Measurements from ENCODE around the gene DHODH.

DHODH gene

DNA sequence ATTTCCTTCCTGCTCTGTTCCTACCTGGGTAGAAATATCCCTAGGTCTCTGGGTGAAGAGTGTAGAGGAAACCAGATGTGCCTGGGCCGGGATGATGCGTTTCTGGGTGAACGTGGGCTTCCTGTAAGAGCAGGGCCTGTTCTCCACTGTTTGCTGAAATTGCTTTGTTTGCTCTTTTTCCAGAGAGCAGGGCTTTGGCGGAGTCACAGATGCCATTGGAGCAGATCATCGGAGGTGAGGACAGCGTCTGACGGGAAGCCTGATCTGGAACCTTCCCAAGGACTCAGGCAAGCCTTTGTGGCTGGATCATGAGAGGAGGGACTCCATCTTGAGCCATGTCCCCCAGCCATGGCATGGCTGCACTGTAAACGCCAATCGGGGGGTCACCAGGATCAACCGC lies 15.4 kb downstream of the DHODH start:
- Histone ChIP-seq H3K9me3 (ENCODE audit: insufficient read depth, low read depth, low read length) (no peaks in the 10 kb centered on the region), H3K36me3 (ENCODE audit: insufficient read depth, low read length) (peaks cover 29% of the 10 kb centered on the region; the same call in 1 of the 2 replicates), H3K4me2 (ENCODE audit: low read depth, low read length, poor library complexity, severe bottlenecking) (no peak overlapping the region), H3F3A (ENCODE audit: low read depth) (no peaks in the 10 kb centered on the region), H4K20me1 (ENCODE audit: insufficient read depth, low read length, poor library complexity, severe bottlenecking) (no peaks in the 10 kb centered on the region), H3K9ac (ENCODE audit: low read depth, low read length, poor library complexity, severe bottlenecking) (no peak overlapping the region), H3K4me1 (ENCODE audit: insufficient read depth, low read length, poor library complexity, severe bottlenecking) (no peaks in the 10 kb centered on the region), H3K4me3 (ENCODE audit: low read length, poor library complexity, severe bottlenecking) (no peak overlapping the region), H3K9me2 (replicated peaks; ENCODE audit: low read depth, low read length) (no peaks in the 10 kb centered on the region), H3K79me2 (ENCODE audit: insufficient read depth, low read length) (no peaks in the 10 kb centered on the region), H2AFZ (ENCODE audit: low read length) (no peak overlapping the region), H3K27me3 (ENCODE audit: insufficient read depth, low read length, poor library complexity, severe bottlenecking) (no peaks in the 10 kb centered on the region)
- no peak for TF ChIP-seq EZH2phosphoT487 (IDR thresholded peaks at IDR 0.05; ENCODE audit: borderline replicate concordance)
- TF ChIP-seq, protein P1, sequence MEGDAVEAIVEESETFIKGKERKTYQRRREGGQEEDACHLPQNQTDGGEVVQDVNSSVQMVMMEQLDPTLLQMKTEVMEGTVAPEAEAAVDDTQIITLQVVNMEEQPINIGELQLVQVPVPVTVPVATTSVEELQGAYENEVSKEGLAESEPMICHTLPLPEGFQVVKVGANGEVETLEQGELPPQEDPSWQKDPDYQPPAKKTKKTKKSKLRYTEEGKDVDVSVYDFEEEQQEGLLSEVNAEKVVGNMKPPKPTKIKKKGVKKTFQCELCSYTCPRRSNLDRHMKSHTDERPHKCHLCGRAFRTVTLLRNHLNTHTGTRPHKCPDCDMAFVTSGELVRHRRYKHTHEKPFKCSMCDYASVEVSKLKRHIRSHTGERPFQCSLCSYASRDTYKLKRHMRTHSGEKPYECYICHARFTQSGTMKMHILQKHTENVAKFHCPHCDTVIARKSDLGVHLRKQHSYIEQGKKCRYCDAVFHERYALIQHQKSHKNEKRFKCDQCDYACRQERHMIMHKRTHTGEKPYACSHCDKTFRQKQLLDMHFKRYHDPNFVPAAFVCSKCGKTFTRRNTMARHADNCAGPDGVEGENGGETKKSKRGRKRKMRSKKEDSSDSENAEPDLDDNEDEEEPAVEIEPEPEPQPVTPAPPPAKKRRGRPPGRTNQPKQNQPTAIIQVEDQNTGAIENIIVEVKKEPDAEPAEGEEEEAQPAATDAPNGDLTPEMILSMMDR (conservative IDR thresholded peaks at IDR 0.05; ENCODE audit: low read length) = no peak

- H3K9ac ChIP-seq (ENCODE audit: low read depth, low read length, poor library complexity, severe bottlenecking) = no peak overlapping the region
- H3F3A ChIP-seq (ENCODE audit: low read depth) = no peaks in the 10 kb centered on the region
- H3K79me2 ChIP-seq (ENCODE audit: insufficient read depth, low read length) = no peaks in the 10 kb centered on the region
- no peak for TF ChIP-seq EZH2phosphoT487 (IDR thresholded peaks at IDR 0.05; ENCODE audit: borderline replicate concordance)
- TF ChIP-seq, protein P1 (conservative IDR thresholded peaks at IDR 0.05; ENCODE audit: low read length) = no peak
- H3K4me2 ChIP-seq (ENCODE audit: low read depth, low read length, poor library complexity, severe bottlenecking) = no peak overlapping the region
- no peak overlapping the region for H3K4me3 ChIP-seq (ENCODE audit: low read length, poor library complexity, severe bottlenecking)
- no peak overlapping the region for H2AFZ ChIP-seq (ENCODE audit: low read length)
- peaks cover 29% of the 10 kb centered on the region; the same call in 1 of the 2 replicates for H3K36me3 ChIP-seq (ENCODE audit: insufficient read depth, low read length)
- no peaks in the 10 kb centered on the region for H3K9me3 ChIP-seq (ENCODE audit: insufficient read depth, low read depth, low read length)
- H4K20me1 ChIP-seq (ENCODE audit: insufficient read depth, low read length, poor library complexity, severe bottlenecking) = no peaks in the 10 kb centered on the region
- no peaks in the 10 kb centered on the region for H3K27me3 ChIP-seq (ENCODE audit: insufficient read depth, low read length, poor library complexity, severe bottlenecking)
- H3K9me2 ChIP-seq (replicated peaks; ENCODE audit: low read depth, low read length) = no peaks in the 10 kb centered on the region
- H3K4me1 ChIP-seq (ENCODE audit: insufficient read depth, low read length, poor library complexity, severe bottlenecking) = no peaks in the 10 kb centered on the region
Observed at GRCh38 chr16:72024862-72025382, 16.4 kb downstream of the DHODH start.

- Histone ChIP-seq H3K9me2 (replicated peaks; ENCODE audit: low read depth, low read length) (no peaks in the 10 kb centered on the region), H4K20me1 (ENCODE audit: insufficient read depth, low read length, poor library complexity, severe bottlenecking) (no peaks in the 10 kb centered on the region), H3K9me3 (ENCODE audit: insufficient read depth, low read depth, low read length) (no peaks in the 10 kb centered on the region), H3K9ac (ENCODE audit: low read depth, low read length, poor library complexity, severe bottlenecking) (no peak overlapping the region), H3K36me3 (ENCODE audit: insufficient read depth, low read length) (peaks cover 29% of the 10 kb centered on the region; the same call in 1 of the 2 replicates), H3F3A (ENCODE audit: low read depth) (no peaks in the 10 kb centered on the region), H3K27me3 (ENCODE audit: insufficient read depth, low read length, poor library complexity, severe bottlenecking) (no peaks in the 10 kb centered on the region), H3K79me2 (ENCODE audit: insufficient read depth, low read length) (no peaks in the 10 kb centered on the region), H3K4me1 (ENCODE audit: insufficient read depth, low read length, poor library complexity, severe bottlenecking) (no peaks in the 10 kb centered on the region), H3K4me3 (ENCODE audit: low read length, poor library complexity, severe bottlenecking) (no peak overlapping the region), H3K4me2 (ENCODE audit: low read depth, low read length, poor library complexity, severe bottlenecking) (no peak overlapping the region), H2AFZ (ENCODE audit: low read length) (no peak overlapping the region)
- TF ChIP-seq EZH2phosphoT487 (IDR thresholded peaks at IDR 0.05; ENCODE audit: borderline replicate concordance) = no peak
- TF ChIP-seq, protein P1 (conservative IDR thresholded peaks at IDR 0.05; ENCODE audit: low read length) = no peak
Observed at GRCh38 chr16:72025404-72026114, 17.0 kb downstream of the DHODH start.

Measured in Loucy (cell line).